A549 (cell line): ENCODE data around the gene PPP2R5E.

Experiments used
- CEBPB ChIP-seq, 2 experiments: fragments of >200 bp in 1 of 2; sonication (Bioruptor Twin) in 1 of 2; formaldehyde crosslinking in 1 of 2; IDR thresholded peaks; 2 replicates each; pipeline ENCODE4 v1.6.1; 2012 to 2016
- HDAC2 ChIP-seq: fragments of 200-600 bp; sonication (generic); IDR thresholded peaks from 2 replicates; pipeline ENCODE4 v1.6.1; 2016
- HOXA7 ChIP-seq: fragments of 250-450 bp; sonication (Bioruptor Pico); IDR thresholded peaks from 2 replicates; pipeline ENCODE4 v1.5.0; 2020; ENCODE audit warnings: mild to moderate bottlenecking, moderate library complexity
- JUNB ChIP-seq: fragments of >200 bp; sonication (Bioruptor Twin); formaldehyde crosslinking; IDR thresholded peaks from 2 replicates; pipeline ENCODE4 v1.6.1; 2016
- POLR2A ChIP-seq: IDR thresholded peaks from 2 replicates; pipeline ENCODE4 v1.6.1; 2012; ENCODE audit warnings: mild to moderate bottlenecking, low read length
- RAD21 ChIP-seq, 2 experiments: fragments of >200 bp in 1 of 2; sonication (Bioruptor Twin) in 1 of 2; formaldehyde crosslinking in 1 of 2; IDR thresholded peaks in 1 of 2; conservative IDR thresholded peaks in 1 of 2; 2 replicates in 1 of 2; 3 replicates in 1 of 2; pipeline ENCODE4 v1.6.1; 2012 to 2018; ENCODE audit warnings: inconsistent platforms in 1 of 2
- TF ChIP-seq, protein P1 (sequence below): fragments of >200 bp; sonication (Bioruptor Twin); formaldehyde crosslinking; IDR thresholded peaks from 3 replicates; pipeline ENCODE4 v1.5.1; 2016
- TF ChIP-seq, protein P2 (sequence below): fragments of 250-450 bp; sonication (Bioruptor Pico); IDR thresholded peaks from 2 replicates; pipeline ENCODE4 v1.5.0; 2021; ENCODE audit warnings: mild to moderate bottlenecking, moderate library complexity, borderline replicate concordance
- TF ChIP-seq, protein P3 (sequence below): IDR thresholded peaks from 2 replicates; pipeline ENCODE4 v1.6.1; 2012
- TF ChIP-seq, protein P4 (sequence below): fragments of 200-600 bp; sonication (generic); IDR thresholded peaks from 2 replicates; pipeline ENCODE4 v1.6.1; 2016; ENCODE audit warnings: antibody characterized with exemption, mild to moderate bottlenecking, moderate library complexity
- TF ChIP-seq, protein P5 (sequence below): fragments of 450-650 bp; IDR thresholded peaks from 2 replicates; pipeline ENCODE4 v1.6.1; 2014; ENCODE audit warnings: antibody characterized with exemption

DNA sequence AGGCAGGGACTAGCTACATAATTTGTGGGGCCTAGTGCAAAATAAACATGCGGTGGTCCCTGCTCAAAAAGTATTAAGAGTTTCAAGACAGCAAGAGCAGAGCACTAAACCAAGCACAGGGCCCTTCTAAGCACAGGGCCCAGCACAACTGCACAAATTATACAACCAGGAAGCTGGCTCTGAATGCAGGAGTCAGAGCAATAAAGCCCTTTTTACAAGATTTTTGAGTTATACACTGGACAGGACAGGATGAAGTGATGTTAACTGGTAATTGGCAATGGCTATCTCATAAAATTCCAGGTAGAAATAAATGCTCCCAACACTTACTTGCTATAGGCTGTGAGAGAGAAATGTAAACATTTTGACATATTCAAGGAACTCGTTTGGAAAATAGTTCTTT is 138.3 kb downstream of the PPP2R5E start:
- TF ChIP-seq, protein P1, sequence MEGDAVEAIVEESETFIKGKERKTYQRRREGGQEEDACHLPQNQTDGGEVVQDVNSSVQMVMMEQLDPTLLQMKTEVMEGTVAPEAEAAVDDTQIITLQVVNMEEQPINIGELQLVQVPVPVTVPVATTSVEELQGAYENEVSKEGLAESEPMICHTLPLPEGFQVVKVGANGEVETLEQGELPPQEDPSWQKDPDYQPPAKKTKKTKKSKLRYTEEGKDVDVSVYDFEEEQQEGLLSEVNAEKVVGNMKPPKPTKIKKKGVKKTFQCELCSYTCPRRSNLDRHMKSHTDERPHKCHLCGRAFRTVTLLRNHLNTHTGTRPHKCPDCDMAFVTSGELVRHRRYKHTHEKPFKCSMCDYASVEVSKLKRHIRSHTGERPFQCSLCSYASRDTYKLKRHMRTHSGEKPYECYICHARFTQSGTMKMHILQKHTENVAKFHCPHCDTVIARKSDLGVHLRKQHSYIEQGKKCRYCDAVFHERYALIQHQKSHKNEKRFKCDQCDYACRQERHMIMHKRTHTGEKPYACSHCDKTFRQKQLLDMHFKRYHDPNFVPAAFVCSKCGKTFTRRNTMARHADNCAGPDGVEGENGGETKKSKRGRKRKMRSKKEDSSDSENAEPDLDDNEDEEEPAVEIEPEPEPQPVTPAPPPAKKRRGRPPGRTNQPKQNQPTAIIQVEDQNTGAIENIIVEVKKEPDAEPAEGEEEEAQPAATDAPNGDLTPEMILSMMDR: no peak
- no peak for TF ChIP-seq HOXA7
- TF ChIP-seq, protein P2, sequence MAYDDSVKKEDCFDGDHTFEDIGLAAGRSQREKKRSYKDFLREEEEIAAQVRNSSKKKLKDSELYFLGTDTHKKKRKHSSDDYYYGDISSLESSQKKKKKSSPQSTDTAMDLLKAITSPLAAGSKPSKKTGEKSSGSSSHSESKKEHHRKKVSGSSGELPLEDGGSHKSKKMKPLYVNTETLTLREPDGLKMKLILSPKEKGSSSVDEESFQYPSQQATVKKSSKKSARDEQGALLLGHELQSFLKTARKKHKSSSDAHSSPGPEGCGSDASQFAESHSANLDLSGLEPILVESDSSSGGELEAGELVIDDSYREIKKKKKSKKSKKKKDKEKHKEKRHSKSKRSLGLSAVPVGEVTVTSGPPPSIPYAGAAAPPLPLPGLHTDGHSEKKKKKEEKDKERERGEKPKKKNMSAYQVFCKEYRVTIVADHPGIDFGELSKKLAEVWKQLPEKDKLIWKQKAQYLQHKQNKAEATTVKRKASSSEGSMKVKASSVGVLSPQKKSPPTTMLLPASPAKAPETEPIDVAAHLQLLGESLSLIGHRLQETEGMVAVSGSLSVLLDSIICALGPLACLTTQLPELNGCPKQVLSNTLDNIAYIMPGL (CRISPR knock-in tag): no peak
- TF ChIP-seq, protein P3, sequence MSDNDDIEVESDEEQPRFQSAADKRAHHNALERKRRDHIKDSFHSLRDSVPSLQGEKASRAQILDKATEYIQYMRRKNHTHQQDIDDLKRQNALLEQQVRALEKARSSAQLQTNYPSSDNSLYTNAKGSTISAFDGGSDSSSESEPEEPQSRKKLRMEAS: no peak
- TF ChIP-seq CEBPB (IDR thresholded peaks at IDR 0.05): no peak
- TF ChIP-seq, protein P4, sequence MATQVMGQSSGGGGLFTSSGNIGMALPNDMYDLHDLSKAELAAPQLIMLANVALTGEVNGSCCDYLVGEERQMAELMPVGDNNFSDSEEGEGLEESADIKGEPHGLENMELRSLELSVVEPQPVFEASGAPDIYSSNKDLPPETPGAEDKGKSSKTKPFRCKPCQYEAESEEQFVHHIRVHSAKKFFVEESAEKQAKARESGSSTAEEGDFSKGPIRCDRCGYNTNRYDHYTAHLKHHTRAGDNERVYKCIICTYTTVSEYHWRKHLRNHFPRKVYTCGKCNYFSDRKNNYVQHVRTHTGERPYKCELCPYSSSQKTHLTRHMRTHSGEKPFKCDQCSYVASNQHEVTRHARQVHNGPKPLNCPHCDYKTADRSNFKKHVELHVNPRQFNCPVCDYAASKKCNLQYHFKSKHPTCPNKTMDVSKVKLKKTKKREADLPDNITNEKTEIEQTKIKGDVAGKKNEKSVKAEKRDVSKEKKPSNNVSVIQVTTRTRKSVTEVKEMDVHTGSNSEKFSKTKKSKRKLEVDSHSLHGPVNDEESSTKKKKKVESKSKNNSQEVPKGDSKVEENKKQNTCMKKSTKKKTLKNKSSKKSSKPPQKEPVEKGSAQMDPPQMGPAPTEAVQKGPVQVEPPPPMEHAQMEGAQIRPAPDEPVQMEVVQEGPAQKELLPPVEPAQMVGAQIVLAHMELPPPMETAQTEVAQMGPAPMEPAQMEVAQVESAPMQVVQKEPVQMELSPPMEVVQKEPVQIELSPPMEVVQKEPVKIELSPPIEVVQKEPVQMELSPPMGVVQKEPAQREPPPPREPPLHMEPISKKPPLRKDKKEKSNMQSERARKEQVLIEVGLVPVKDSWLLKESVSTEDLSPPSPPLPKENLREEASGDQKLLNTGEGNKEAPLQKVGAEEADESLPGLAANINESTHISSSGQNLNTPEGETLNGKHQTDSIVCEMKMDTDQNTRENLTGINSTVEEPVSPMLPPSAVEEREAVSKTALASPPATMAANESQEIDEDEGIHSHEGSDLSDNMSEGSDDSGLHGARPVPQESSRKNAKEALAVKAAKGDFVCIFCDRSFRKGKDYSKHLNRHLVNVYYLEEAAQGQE: no peak
- no peak for TF ChIP-seq JUNB
- no peak for TF ChIP-seq POLR2A
- TF ChIP-seq RAD21 (conservative IDR thresholded peaks at IDR 0.05 in 1 of 2, IDR thresholded peaks at IDR 0.05 in 1 of 2): no peak
- TF ChIP-seq, protein P5, sequence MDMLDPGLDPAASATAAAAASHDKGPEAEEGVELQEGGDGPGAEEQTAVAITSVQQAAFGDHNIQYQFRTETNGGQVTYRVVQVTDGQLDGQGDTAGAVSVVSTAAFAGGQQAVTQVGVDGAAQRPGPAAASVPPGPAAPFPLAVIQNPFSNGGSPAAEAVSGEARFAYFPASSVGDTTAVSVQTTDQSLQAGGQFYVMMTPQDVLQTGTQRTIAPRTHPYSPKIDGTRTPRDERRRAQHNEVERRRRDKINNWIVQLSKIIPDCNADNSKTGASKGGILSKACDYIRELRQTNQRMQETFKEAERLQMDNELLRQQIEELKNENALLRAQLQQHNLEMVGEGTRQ: no peak
- no peak for TF ChIP-seq HDAC2
